Measurements from ENCODE around the gene AHDC1.
"Not testable (repeated sequence)": the region's sequence is repeated elsewhere in the genome, so short reads cannot be mapped to it uniquely, and the experiment has no call there.

AHDC1 gene

DNA sequence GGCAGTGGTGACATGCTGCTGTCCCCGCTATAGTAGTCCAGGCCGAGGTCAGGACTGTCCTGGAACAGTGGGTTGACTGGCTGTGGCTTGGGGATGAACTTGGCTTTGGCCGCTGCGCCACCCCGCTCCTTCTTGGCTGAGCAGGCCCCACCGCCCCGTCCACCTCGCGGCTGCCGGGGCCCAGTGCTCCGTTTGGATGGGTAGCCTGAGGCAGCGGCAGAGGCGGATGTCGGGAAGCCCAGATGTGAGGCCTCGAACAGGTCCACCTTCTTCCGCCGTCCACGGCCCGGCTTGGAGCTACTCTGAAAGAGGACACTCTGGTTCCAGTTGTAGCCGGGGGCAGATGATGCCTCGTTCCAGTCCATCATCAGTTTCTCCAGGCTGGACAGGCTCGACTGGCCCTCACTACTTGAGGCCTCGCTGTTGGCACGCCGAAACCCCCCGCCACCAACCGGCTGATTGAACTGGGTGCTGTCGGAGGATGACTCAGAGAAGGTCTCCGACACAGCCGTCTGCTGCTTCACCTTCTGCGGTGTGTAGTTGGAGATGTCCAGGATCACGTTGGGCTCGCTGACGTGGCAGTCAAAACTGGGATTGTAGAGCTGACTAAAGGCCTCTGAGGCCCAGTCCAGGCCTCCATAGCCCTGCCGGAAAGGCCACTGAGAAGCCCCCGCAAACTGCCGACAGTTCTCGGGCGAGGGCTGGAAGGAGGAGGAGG, 55.6 kb downstream of the AHDC1 start:
- no peak for DNase-seq

DNA sequence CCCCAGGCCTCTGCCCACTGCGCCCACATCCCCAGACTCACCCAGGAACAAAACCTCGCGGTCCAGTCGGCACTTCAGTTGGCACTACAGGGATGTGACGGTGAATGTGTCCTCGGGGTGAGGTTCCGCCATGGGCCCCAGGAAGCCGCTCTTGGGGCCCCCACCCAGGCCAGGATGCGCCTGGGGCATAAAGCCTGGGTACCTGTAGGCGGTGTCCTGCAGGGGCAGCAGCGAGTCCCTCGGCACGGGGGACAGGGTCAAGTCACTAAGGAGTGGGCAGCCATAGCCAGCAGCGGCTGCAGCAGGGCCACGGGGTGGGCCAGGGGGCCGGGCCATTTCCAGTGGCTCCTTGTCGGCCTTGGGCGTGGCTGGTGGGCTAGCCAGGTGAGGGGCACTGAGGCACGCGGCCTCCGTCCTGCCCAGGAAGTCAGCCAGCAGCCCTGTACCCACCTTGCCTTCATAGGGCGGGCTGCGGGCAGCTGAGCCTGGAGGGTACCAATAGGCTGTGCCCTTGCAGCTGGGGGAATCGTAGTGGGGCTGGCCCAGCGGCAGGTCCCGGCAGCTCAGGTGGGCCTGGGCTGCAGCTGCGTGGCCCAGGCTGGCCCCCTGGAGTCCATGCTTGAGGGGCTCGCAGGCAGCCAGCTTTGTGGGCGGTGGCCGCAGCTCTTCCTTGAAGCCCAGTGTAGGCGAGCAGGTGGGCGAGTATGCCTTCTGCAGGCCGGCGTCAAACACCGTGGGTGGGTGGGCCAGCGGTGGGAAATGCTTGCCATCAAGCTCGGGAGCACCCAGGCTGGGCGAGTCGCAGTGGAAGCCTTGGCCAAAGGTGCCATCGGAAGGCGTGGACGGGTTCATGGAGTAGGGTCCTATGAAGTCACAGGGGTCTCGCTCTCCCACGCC, 56.5 kb downstream of the AHDC1 start:
- no peak for DNase-seq

DNA sequence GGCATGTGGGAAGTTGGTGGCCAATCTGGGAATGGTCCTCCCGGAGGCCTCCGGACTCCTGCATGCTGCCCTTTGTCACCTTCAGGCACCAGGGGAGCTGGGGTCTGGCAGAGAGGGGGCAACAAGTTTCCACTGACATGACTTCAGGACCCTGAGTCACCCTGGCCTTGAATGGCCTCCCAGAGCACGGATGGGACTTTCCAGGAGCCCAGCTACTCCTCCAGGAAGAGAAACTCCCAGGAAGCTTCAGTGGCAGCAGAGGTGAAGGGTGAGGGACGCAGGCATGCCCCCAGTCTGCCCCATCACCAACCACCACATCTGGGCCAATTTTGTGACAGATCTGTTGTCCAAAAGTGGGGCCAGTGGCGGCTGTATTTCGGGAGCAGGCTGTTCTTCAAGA, 58.1 kb downstream of the AHDC1 start:
- DNase-seq = no peak

DNA sequence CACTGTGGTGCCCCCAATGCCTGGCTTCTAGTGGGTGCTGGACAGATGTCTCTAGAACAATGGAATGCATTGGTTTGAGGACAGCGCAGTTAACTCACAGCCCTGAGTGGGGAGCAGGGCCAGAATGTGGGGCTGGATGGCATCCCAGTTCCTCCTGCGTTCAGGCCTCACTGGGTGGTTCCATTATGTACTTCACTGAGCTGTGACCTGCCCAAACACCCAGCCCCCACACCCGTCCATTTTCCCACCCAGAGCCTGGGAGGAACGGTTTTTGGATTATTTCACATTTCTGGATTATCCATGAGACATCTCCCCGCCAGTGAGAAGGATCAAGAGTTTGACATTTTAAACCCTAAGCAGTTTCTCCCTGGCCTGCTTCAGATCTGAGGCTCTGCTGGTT, 58.7 kb downstream of the AHDC1 start:
- DNase-seq = no peak

DNA sequence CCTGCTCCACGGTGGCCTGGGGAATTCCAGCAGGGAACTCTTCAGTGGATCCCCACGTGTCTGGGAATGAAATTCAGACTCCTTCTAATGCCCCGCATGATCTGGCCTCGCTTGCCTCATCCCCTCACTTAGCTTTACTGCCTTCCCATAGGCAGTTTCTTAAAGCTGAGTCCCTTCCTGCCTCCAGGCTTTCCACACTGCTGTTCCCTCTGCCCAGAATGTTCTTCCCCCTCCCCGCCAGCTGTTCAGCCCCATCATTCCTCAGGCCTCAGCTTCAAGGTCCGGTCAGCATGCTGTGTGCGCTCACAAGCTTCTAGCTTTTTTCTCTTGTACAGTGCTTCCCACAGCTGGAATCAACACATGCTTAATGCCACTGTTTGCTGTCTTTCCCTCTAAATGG, 59.1 kb downstream of the AHDC1 start:
- no peak for DNase-seq

DNA sequence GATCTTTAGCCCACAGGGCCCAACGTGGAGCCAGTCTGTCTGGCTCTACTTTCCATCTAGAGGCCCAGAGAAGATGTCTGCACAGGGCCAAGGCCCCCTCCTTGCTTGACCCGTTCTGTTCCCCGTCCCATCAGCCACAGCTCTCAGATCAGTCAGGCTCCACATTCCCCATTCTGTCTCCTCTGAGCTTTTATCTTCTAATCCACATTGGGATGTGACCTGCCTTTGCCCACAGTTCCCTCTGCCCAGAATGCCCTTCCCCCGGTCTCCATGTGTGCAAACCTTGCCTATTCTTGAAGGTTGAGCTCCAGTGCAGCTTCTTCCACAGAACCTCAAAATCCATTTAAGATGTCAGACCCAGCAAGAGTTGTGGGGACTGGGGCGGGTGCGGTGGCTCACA, 60.7 kb downstream of the AHDC1 start:
- DNase-seq = no peak

DNA sequence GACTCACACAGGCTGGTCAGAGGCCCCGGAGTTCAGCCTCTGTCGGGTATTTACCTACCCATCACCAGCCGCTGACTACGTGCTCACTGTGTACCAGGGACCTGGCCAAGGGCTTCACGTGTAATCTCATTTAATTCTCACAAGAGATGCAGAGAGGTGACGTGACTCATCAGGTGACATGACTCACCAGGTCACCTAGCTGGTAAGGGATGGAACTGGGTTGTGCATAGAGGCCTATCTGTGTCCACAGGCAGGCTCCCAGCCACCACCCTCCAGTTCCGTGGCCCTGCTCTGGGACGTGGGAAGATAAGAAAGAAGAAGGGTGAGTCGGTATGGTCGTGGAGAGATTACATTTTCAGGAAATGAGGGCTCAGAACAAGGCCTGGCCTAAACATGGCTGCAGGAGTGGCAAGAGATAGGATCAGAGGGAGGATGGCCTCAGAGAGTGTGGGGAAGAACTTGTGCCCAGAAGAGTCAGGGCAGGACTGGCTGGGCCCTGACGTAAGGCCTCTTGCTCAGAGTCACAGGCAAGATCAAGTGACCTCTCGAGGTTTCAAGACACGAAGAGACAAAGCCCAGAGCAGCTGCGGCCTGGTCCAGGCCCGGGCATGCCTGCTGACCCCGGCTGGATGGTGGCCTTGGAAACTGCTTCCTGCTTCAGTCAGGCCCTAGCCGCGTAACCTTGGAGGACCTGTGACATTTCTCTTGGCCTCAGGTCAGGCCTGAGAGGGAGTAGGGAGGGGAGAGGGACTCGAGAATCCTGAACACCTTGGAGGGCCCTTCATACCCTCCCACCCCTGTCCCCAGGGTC, 61.3 kb downstream of the AHDC1 start:
- no peak for DNase-seq

DNA sequence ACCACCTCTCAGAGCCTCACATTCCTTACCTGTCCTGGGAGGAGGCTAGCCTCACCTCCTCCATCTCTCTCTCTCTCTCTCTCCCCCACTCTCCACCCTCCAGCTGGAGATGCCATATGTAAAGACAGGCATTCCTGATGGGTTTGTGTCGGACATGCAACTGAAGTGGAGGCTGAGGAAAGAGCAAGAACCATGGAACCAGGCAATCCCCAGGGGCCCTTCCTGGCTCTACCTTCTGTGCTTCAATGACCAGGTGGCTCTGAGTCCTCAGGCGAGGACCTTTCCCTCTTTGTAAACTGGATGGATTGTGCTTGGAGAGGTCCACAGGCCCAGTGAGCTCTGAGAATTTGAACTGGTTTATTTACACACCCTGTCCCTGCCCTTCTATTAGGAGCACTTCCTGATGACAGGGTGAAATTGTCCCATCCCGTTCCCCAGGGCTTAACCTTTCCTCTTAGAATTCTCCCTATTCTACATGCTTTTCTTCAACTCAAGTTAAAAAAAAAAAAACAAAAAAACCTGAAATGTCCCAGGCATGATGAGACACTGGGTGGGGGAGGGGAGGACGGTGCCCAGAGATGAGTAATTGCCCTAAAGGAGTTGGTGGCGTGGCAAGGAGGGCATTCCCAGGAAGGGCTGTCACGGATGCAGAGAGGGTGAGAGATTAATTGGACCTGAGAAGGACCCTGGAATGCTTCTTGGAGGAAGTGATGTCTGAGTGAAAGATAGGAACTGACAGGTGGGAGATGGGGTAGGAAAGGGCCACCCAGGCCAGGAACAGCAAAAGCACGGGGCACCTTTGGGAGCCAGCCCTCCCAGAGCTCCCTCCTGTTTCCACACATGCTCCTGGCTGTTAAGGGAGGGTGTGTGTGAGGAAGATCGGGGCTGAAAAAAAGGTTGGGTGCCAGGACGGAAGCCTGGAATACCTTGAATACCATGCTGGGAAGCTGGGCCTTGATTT, 63.8 kb downstream of the AHDC1 start:
- no peak for DNase-seq

DNA sequence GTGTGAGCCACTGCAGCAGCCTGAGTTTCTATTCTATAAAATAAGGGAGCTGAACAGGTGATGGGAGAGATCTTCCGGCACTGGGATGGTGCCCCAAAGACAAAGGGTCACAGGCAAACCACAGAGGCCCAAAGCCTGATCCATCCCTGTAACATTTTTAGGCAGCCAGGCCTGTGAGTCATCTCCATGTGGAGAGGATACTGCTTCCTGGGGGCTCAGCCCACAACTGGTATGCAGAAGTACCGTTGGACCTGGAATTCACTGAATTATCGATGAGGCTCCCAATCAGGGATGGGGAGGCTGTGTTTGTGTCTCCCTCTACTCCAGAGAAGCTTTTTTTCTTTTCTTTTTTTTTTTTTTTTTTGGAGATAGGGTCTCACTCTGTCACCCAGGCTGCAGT, 65.2 kb downstream of the AHDC1 start:
- DNase-seq = no peak

DNA sequence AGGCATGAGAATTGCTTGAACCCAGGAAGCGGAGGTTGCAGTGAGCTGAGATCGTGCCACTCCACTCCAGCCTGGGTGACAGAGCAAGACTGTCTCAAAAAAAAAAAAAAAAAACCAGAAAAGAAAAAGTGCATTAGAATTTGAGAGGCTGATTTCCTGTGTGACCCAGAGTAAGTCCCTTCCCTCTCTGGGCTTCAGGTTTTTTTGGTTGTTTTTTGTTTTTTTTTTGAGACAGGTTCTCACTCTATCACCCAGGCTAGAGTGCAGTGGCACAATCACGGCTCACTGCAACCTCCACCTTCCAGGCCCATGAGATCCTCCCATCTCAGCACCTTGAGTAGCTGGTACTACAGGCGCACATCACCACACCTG, 65.7 kb downstream of the AHDC1 start:
- DNase-seq = not testable (repeated sequence)

DNA sequence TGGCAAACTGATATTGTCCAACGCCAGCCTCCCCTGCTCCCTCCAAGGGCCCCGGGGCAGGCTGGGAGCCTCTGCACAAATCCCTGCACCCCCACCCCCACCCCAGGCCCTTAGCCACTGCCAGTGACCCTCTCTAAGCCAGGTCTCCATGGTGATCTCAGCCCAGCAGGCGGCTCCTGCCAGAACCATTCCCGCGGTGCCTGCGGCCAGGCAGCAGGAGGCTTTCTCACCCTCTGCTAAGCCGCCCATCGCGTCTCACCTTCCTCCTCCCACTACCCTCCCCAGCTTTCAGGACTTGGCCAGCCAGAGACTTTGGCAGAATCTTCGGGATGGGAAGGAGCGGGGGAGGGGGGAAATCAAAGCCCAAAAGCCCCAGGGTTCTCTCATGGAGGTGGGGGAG, 67.2 kb downstream of the AHDC1 start:
- no peak for DNase-seq

DNA sequence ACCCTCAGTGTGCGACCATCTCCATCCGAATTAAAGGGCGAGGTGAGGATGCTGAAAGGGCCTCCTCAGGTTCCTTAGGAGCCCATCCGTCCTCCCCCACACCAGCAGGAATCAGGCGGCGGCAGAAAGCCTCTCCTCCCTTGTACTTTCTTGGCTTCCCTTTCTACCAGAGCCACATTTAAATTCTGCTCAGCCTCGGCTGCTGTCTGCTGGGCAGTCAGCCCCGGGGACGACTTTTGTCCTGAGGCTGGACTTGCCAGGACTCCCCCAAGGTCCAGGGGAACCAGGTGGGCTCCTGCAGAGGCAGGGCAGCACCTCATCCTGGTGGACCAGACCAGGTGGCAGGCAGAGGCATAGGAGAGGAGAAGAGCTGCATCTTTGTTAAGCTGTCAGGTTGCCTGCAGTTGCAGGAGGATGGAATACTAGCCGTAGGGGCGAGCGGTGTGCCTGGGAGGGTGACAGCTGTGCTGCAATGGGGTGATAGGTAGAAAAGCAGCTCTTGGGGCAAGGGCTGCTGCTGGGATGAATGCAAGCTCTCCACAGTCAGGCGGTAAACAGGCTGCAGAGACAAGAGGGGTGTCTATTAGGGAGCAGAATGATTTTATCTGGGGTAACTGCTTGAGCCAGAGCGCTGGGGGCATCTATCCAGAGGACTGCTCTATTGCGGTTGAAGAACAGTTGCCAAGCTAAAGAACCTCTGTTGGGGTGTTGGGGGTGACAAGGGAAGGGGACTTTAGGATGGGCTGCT, 67.8 kb downstream of the AHDC1 start:
- no peak for DNase-seq

DNA sequence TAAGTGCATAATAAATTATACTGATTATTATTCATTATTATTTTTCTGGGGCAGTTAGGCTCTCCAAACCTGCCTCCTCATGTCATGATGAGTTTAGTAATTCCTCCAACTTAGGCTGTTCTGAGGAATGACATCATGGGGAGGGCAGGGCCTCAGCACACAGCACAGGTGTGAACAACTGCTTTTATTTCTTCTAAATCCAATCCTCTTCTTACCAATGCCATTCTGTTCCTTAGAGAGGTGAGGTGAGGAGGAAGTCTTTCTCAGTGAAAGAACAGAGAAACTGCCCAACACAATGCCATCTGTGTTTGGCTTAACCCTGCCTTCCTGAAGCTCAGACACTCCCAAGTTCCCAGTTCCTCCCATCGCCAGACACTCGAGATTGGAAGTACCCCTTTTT, 68.6 kb downstream of the AHDC1 start:
- DNase-seq = no peak

DNA sequence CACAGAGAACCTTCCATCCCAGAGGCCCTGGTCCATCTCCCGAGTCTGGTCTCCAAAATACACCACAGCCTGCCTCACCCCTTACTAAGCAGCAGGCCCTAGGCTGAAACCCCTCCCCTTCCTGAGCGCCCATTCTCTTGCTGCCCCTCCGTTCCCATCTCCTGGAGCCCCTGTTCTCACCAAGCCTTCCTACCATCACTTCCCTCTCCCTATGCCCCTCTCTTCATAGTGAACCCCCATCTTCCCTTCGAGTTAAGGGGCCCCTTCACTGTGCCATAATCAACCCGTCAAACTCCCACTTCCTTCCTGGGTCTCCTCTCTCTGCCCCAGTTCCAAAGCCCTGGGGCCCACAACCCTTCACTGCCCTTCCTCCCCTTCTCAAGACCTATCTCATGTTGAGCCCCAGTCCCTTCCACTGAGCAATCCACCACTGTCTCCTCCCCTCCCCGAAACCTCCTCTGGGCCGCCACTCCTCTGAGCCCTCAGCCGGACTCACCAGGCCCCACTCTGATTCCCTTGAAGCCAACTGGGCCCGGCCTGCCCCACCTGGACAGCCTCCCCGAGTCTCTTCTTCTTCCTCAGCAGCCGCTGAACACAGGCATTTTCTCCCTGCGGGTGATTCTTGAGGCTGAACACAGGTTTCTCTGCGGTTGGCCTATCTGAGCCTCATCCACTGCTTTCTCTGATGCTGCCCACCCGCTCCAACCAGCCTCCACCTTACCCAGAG, 71.8 kb downstream of the AHDC1 start:
- no peak for DNase-seq

DNA sequence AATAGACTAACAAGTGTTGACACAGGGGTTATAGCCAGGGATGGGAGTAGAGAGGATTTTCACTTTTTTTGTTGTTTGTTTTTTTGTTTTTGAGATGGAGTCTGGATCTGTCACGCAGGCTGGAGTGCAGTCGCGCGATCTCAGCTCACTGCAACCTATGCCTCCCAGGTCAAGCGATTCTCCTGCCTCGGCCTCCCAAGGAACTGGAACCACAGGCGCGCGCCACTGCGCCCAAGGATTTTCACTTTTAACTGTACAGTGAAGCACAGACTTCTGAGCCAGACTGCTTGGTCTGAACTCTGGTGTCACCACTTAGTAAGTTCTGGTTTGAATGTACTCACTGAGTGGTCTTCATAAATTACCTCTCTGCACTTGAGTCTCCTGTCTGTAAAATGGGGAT, 73.8 kb downstream of the AHDC1 start:
- no peak for DNase-seq

DNA sequence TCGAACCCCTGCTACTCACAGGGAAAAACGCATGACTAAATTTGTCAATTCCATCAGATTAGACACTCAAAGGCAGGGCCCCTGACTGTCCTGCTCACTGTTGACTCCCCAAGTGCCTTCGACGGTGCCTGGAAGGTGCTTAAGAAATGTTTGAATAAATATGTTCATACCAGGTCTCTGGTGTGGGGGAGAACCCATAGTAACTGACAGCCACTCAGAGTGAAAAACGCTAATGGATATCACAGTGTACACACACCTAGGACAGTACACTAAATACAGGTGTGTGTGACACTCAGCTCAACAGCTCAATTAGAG, 74.3 kb downstream of the AHDC1 start:
- no peak for DNase-seq

DNA sequence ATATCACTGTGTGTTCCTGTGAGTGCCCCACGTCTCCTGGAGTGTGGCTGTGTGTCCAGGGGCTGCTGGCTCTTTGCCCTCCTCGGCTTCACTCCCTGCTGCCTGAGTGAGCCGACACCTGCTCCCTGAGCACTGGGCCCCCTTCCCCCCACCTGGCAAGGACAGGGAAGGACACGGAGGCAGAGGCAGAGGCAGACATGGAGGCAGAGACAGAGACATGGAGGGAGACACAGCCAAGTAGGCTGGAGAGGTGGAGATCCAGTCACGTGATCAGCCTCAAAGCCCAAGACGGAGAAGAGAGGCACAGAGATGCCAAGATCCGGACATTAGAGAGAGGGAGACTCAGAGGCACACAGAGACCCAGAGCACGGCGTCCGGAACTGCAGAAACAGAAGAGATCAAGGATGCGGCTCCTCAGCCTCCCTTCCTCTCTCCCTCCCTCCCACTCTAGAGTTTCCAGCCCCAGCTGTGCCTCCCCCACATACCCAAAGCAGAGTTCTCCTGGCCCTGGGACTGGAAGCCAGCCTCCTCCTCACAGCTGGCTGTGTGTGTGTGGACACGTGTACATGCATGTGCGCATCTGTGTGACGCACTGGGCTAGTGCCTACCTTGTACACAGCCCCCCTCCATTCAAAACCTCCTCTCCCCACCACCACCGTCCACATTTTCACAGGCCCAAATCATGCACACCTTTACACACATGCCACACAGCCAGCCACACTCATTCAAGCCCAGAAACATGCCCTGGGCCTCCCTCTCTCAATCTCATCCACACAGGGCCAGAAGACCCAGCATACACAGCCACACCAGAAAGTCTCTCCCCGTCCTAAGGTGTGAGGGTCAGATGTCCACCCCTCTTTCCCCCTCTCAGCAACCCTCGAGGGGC, 74.9 kb downstream of the AHDC1 start:
- no peak for DNase-seq

DNA sequence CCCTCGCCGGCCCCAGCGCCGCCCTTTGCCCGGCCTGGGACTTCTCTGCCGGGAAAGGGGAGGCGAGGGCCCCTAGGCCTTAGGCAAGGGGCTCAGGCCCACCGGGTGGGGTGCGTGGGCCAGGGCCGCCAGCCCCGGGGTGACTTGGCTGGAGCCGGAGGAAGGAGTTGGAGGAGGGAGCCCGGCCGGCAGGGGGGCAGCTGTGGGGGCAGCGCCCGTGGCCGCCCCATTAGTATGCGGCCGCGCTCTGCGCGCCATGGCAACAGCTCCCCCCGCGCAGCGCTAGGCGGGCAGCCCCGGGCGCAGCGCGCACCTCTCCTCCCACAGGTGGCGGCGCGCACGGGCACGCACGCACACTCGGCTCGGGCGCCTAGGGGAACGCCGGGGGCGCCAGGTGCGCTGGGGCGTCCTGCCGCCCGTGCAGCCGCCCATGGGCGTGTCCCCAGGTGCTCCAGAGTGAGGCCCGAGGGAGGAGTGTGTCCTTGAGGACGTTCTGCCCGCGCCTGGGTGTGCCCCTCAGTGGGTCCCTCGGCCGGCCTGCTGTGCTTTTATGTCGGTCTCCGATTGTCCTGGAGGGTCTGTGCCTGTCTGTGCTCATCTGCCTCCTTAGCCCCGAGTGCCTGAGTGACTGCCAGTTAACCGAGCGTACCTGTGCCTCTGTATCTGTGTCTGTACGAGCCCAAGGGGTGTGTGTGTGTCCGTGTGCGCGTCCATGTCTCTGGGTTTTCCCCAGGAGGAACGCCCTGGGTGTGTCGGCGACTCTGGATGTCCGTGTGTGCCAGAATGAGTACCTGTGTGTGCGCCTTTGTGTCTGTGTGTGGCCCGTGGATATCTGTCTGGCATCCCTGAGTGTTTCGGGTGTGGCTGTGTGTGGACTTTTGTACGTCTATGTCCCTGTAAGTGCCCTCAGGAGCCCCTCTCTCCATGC, 75.8 kb downstream of the AHDC1 start:
- DNase-seq = no peak

All from activated gamma-delta T cell (primary cell).